Naive thymus-derived CD8-positive, alpha-beta T cell (primary cell): Measurements from ENCODE around the gene ZNF260. TPM values are rescaled to one million over a fixed set of nuclear protein-coding genes. Genes with fewer than 3 reads are reported as not detected.
A peak's percentile ranks its signal among the peaks of the same experiment; 100 is the strongest.

Experiments used
- ATAC-seq, 2 donors: fragments of 150-1000 bp; cut with Tn5 transposase in 1 of 2; sonication (Bioruptor Pico), chemical (Tn5 transposase) in 1 of 2; 1 replicate in 1 of 2; 2 replicates in 1 of 2; pipeline ENCODE4 v1.10.0; 2021; ENCODE audit warnings: mild to moderate bottlenecking in 2 of 2, moderate library complexity in 2 of 2
- POLR2A ChIA-PET: fragments of 350-600 bp; sonication (Branson Sonifier 250); formaldehyde crosslinking; loops from one replicate; lab custom pipeline; 2021; ENCODE audit warnings: antibody characterized with exemption; lab: Charles Lee
- DNase-seq, 10 donors: peaks; one replicate each; pipeline versions ENCODE4 v3.0.0 to v3.0.0-alpha.2; 2020 to 2022
- H3K27ac Mint-ChIP-seq, 10 donors: one replicate each; pipeline ENCODE4 v1.8.0; 2020 to 2022; ENCODE audit warnings: mild to moderate bottlenecking in 10 of 10, mixed read lengths in 10 of 10, moderate library complexity in 4 of 10, inconsistent platforms in 1 of 10
- H3K27me3 Mint-ChIP-seq, 5 donors: one replicate each; pipeline ENCODE4 v1.8.0; 2021 to 2022; ENCODE audit warnings: mixed read lengths in 5 of 5
- H3K36me3 Mint-ChIP-seq, 3 donors: one replicate each; pipeline ENCODE4 v1.8.0; 2020 to 2022; ENCODE audit warnings: mixed read lengths in 3 of 3, mild to moderate bottlenecking in 2 of 3, inconsistent platforms in 1 of 3
- H3K4me1 Mint-ChIP-seq, 4 donors: one replicate each; pipeline ENCODE4 v1.8.0; 2021 to 2022; ENCODE audit warnings: mixed read lengths in 4 of 4
- H3K4me3 Mint-ChIP-seq, 10 donors: one replicate each; pipeline ENCODE4 v1.8.0; 2020 to 2022; ENCODE audit warnings: mild to moderate bottlenecking in 10 of 10, mixed read lengths in 10 of 10, moderate library complexity in 6 of 10, inconsistent platforms in 1 of 10
- H3K9me3 Mint-ChIP-seq, 9 donors: one replicate each; pipeline ENCODE4 v1.8.0; 2020 to 2022; ENCODE audit warnings: mixed read lengths in 9 of 9, mild to moderate bottlenecking in 3 of 9, inconsistent platforms in 1 of 9, moderate library complexity in 1 of 9
- polyA plus RNA-seq, 3 donors: library from polyadenylated mRNA; unstranded; fragments of 300-500 nt; fragmentation: Illumina TruSeq; gene quantifications; one replicate each; pipeline ENCODE4 v1.2.3, GENCODE V29; 2021
- total RNA-seq, 8 experiments: library from RNA in 2 of 8; stranded (reverse) in 2 of 8; gene quantifications; one replicate each; pipeline ENCODE4 v1.2.3 and lab custom pipeline; 2021 to 2026

The ZNF260 gene
- total and polyA plus RNA-seq, 5 experiments from 2014 or later = 5.5 to 20.5 (median 9.8) TPM

DNA sequence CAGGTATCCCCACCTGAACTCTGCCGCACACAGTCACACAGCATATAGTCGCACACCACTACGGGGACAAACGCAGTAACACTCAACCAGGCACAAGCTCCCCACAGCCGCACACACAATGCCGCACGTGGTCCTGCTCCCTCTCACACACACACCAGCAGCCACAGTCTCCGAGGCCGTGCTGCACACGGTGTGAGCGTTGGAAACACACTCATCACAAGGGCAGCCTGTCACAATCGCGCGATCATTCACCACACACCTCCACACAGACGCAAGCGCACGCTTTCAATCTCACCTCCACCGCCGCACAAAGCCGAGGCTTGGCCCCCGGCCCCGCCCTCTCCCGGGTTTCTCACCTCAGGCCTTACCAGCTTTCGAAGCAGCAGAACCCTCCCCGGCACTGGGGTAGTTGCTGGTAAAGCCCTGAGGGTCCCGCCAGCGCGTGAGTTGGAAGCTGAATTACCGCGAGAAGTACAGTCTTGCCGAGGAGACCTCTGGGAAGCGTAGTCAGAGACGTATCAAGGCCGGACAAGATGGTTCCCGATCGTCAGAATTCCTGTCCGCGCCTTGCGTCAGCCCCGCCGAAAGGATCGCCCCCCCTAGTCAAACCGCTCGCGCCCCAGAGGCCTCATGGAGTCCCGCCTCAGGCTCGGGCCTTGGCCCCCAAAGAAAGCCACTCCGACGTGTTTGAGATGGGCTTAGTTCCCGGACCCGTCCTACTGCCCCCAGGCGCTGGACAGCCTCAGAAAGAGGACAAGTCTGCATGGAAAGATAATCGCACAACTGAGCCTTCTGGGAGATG lies 38.8 kb downstream of the ZNF260 start, which contains the start of gene ZNF566:
Gene ZNF566, minus strand, starts transcription at position 444 of the 802 bp plus-strand sequence. CDS start 13,004 bp downstream, outside the sequence.
- Mint-ChIP-seq H3K9me3 (peaks cover 0 to 49% (median 12%) of the 10 kb centered on the region in 9 donors), H3K4me1 (peaks cover 23 to 36% (median 33%) of the 10 kb centered on the region in 4 donors), H3K4me3 (peak within 1 kb of the TSS; percentile 92 to 100 (median 98)), H3K27me3 (no peaks in the 10 kb centered on the region), H3K27ac (peak within 1 kb of the TSS; percentile 97 to 99 (median 99)), H3K36me3 (peaks cover 16 to 28% (median 17%) of the 10 kb centered on the region in 3 donors)
- POLR2A ChIA-PET = interaction anchor here (0.6 to 2.3 kb wide), 21 partner anchors 12 to 1105 kb away, joined by 3 to 32 read pairs (median 5); partner anchors contain the start of genes THAP8, ZFP14, ZFP82 and ZNF146
- peak; percentile 82 to 98 (median 94) for DNase-seq
- ATAC-seq = peak; percentile 91 to 92

DNA sequence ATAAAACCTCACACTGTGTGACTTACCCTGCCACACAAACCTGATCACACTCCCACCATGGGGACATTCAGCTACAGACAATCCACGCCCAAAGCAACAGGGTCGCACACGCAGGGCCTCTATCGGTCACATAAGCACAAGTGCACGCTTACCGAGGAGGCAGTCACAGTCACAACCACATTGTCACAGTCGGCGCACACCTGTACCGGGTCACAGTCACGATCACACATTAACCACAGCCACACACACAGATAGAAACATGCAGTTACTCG lies 39.3 kb downstream of the ZNF260 start:
- H3K36me3 Mint-ChIP-seq = peaks cover 19 to 33% (median 20%) of the 10 kb centered on the region in 3 donors
- POLR2A ChIA-PET = interaction anchor here (0.6 to 2.3 kb wide), 18 partner anchors 16 to 1106 kb away, joined by 3 to 32 read pairs (median 5); partner anchors contain the start of genes ZFP14, ZFP82, ZNF146 and ZNF260
- no peak for DNase-seq

DNA sequence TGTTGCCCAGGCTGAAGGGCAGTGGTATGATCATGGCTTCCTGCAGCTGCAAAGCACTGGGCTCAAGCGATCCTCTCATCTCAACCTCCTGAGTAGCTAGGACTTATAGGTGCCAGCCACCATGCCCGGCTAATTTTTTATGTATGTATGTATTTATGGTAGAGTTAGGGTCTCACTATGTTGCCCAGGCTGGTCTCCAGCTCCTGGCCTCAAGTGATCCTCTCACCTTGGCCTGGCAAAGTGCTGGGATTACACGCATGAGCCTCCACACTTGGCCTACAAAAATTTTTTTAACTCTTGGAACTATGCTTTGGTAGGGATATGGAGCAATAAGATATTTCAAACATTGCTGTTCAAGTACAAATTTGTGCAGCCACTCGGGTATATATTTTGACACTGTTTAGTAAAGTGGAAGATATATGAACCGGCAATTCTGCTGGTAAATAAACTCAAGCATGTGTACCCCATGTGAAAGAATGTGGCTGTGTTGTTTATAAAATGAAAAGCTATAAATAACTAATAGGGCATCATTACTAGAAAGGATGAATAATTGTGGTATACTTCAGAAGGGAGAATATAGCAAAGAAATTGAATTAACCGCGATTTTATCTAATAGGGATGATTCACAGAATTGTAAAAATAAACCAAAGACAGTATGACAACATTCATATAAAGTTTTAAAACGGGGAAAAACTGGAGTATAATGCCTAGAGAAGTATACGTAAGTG lies 39.8 kb downstream of the ZNF260 start:
- H3K4me3 Mint-ChIP-seq = peak overlapping the region; percentile 92 to 100 (median 98)
- POLR2A ChIA-PET = interaction anchor here (0.6 to 2.3 kb wide), 12 partner anchors 40 to 1106 kb away, joined by 3 to 32 read pairs (median 8); partner anchors contain the start of genes ZFP14, ZFP82, ZNF146 and ZNF260
- H3K36me3 Mint-ChIP-seq = peaks cover 23 to 37% (median 24%) of the 10 kb centered on the region in 3 donors
- no peaks in the 10 kb centered on the region for H3K27me3 Mint-ChIP-seq
- DNase-seq (no peak), ATAC-seq (no peak)
- peaks cover 23 to 36% (median 35%) of the 10 kb centered on the region in 4 donors for H3K4me1 Mint-ChIP-seq
- peaks cover 0 to 55% (median 15%) of the 10 kb centered on the region in 9 donors for H3K9me3 Mint-ChIP-seq
- H3K27ac Mint-ChIP-seq = peak overlapping the region; percentile 97 to 99 (median 99)

More for the DNA sequence above, 39.3 kb downstream of the ZNF260 start:
- no peaks in the 10 kb centered on the region for H3K27me3 Mint-ChIP-seq
- peaks cover 23 to 36% (median 33%) of the 10 kb centered on the region in 4 donors for H3K4me1 Mint-ChIP-seq
- peak overlapping the region; percentile 97 to 99 (median 99) for H3K27ac Mint-ChIP-seq
- peak in 1 of 2 donors; percentile 34 for ATAC-seq
- H3K4me3 Mint-ChIP-seq = peak overlapping the region; percentile 92 to 100 (median 98)
- H3K9me3 Mint-ChIP-seq = peaks cover 0 to 53% (median 15%) of the 10 kb centered on the region in 9 donors

DNA sequence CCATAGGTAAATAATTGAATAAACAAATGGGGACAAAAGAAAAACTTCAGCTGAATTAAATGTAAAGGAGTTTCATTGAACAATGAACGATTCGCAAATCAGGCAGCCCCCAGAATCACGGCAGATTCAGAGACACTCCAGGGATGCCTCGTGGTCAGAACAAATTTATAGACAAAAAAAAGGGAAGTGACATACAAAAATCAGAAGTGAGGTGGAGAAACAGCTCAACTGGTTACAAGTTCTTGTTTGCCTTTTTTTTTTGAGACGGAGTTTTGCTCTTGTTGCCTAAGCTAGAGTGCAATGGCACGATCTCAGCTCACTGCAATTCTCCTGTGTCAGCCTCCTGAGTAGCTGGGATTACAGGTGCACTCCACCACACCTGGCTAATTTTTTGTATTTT lies 44.4 kb downstream of the ZNF260 start:
- Mint-ChIP-seq H3K9me3 (peaks cover 0 to 75% (median 26%) of the 10 kb centered on the region in 9 donors), H3K36me3 (peaks cover 41 to 67% (median 57%) of the 10 kb centered on the region in 3 donors), H3K27me3 (no peaks in the 10 kb centered on the region), H3K4me3 (no peak overlapping the region), H3K4me1 (peaks cover 7 to 20% (median 19%) of the 10 kb centered on the region in 4 donors), H3K27ac (no peak overlapping the region)
- ATAC-seq (no peak), DNase-seq (no peak)
- POLR2A ChIA-PET = interaction anchor here (0.9 kb wide), 1 partner anchor 66 kb away, joined by 3 read pairs; no protein-coding TSS in a partner anchor

DNA sequence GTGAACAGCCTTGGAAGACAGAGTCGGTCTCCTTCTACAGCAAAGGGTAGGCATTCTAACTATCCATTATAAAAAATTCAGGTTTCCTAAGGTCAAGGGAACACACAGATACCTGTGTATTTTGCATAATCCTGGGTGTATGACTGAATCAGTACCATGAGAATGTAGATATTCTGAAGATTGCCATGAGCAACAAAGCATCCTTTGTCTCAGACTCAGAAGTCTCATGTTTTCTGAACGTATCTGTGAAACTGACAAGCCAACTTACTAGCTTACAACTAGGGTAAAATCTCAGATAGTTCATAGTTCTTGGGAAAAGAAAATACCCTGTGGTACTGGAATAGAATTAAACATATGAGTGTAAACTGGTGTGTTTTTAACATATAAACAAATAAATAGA lies 45.2 kb downstream of the ZNF260 start:
- H3K27ac Mint-ChIP-seq = no peak overlapping the region
- POLR2A ChIA-PET = interaction anchor here (0.9 kb wide), 1 partner anchor 65 kb away, joined by 3 read pairs; no protein-coding TSS in a partner anchor
- no peak overlapping the region for H3K4me3 Mint-ChIP-seq
- DNase-seq (no peak), ATAC-seq (no peak)
- peaks cover 0 to 80% (median 26%) of the 10 kb centered on the region in 9 donors for H3K9me3 Mint-ChIP-seq
- no peaks in the 10 kb centered on the region for H3K27me3 Mint-ChIP-seq
- H3K4me1 Mint-ChIP-seq = peaks cover 4 to 12% (median 11%) of the 10 kb centered on the region in 4 donors
- peaks cover 45 to 75% (median 63%) of the 10 kb centered on the region in 3 donors for H3K36me3 Mint-ChIP-seq

Other genes starting within 250 kb of the ZNF260 start
- gene ZFP14, start 149.1 kb downstream of the ZNF260 start, total RNA-seq = 10 to 100 TPM; 21.3 to 22.1 TPM
- gene ZFP14, start 149.1 kb downstream of the ZNF260 start, polyA plus RNA-seq = 1 to 10 TPM; 3.4 to 5.5 (median 4.6) TPM
- 10 to 100 TPM; 10.1 to 12.4 TPM for gene ZFP82, start 109.6 kb downstream of the ZNF260 start, total RNA-seq
- gene ZFP82, start 109.6 kb downstream of the ZNF260 start, polyA plus RNA-seq = 10 to 100 TPM in 1 of 3 donors, 1 to 10 TPM in 2; 2.8 to 13.5 (median 5.3) TPM
- 10 to 100 TPM; 22.7 to 24.2 TPM for gene ZNF566, start 38.7 kb downstream of the ZNF260 start, total RNA-seq
- 10 to 100 TPM in 2 of 3 donors, 1 to 10 TPM in 1; 9.0 to 23.8 (median 13.2) TPM for gene ZNF566, start 38.7 kb downstream of the ZNF260 start, polyA plus RNA-seq
- 10 to 100 TPM; 36.1 to 40.8 TPM for gene ZNF529, start 45.0 kb upstream of the ZNF260 start, total RNA-seq
- gene ZNF529, start 45.0 kb upstream of the ZNF260 start, polyA plus RNA-seq = 10 to 100 TPM in 1 of 3 donors, 1 to 10 TPM in 2; 8.0 to 10.6 (median 9.9) TPM
- 10 to 100 TPM; 22.6 to 25.2 TPM for gene ZNF382, start 77.0 kb upstream of the ZNF260 start, total RNA-seq
- gene ZNF382, start 77.0 kb upstream of the ZNF260 start, polyA plus RNA-seq = 1 to 10 TPM; 3.3 to 7.9 (median 7.1) TPM
- gene ZNF461, start 138.6 kb upstream of the ZNF260 start, total RNA-seq = 10 to 100 TPM; 24.2 to 25.0 TPM
- gene ZNF461, start 138.6 kb upstream of the ZNF260 start, polyA plus RNA-seq = 1 to 10 TPM; 3.3 to 4.5 (median 3.5) TPM
- 10 to 100 TPM; 17.6 to 20.7 TPM for gene ZNF567, start 159.3 kb upstream of the ZNF260 start, total RNA-seq
- 10 to 100 TPM in 1 of 3 donors, 1 to 10 TPM in 2; 6.3 to 11.0 (median 9.6) TPM for gene ZNF567, start 159.3 kb upstream of the ZNF260 start, polyA plus RNA-seq
- 1 to 10 TPM; 4.6 to 7.0 TPM for gene ZNF850, start 244.5 kb upstream of the ZNF260 start, total RNA-seq
- under 1 TPM; 0.40 to 0.93 (median 0.54) TPM for gene ZNF850, start 244.5 kb upstream of the ZNF260 start, polyA plus RNA-seq